OCI-LY1 (cell line): ENCODE measurements around the gene TLE3.

Experiments used
- H2AFZ ChIP-seq: fragments of 200-600 bp; sonication (generic), shearing (Covaris generic); 2 replicates; pipeline ENCODE4 v1.6.0; 2014; ENCODE audit warnings: antibody characterized with exemption, mild to moderate bottlenecking, low read length
- H3F3A ChIP-seq: fragments of 200-600 bp; sonication (generic), shearing (Covaris generic); 2 replicates; pipeline ENCODE4 v1.6.0; 2014; ENCODE audit warnings: mild to moderate bottlenecking, antibody characterized with exemption, low read length, moderate library complexity; ENCODE audit not compliant: insufficient read depth
- H3K27ac ChIP-seq: fragments of 200-600 bp; sonication (generic); 2 replicates; pipeline ENCODE4 v1.5.1; 2014; ENCODE audit warnings: low read length, mixed run types, mild to moderate bottlenecking, low read depth; ENCODE audit not compliant: poor library complexity, severe bottlenecking
- H3K27me3 ChIP-seq: fragments of 200-600 bp; sonication (generic); 2 replicates; pipeline ENCODE4 v1.6.0; 2014; ENCODE audit warnings: antibody characterized with exemption, mild to moderate bottlenecking, low read length, moderate library complexity; ENCODE audit not compliant: insufficient read depth
- H3K36me3 ChIP-seq: fragments of 200-600 bp; sonication (generic); 2 replicates; pipeline ENCODE4 v1.6.1; 2014; ENCODE audit warnings: mild to moderate bottlenecking, antibody characterized with exemption, low read length, moderate library complexity, mixed read lengths; ENCODE audit not compliant: insufficient read depth
- H3K4me1 ChIP-seq: fragments of 200-600 bp; sonication (generic); 2 replicates; pipeline ENCODE4 v1.5.1; 2014; ENCODE audit warnings: mild to moderate bottlenecking, low read length, moderate library complexity; ENCODE audit not compliant: insufficient read depth, severe bottlenecking
- H3K4me2 ChIP-seq: fragments of 200-600 bp; sonication (generic), shearing (Covaris generic); 2 replicates; pipeline ENCODE4 v1.6.1; 2014; ENCODE audit warnings: low read length
- H3K4me3 ChIP-seq: fragments of 200-600 bp; sonication (generic); 2 replicates; pipeline ENCODE4 v1.5.1; 2014; ENCODE audit warnings: low read length, low read depth, mild to moderate bottlenecking, mixed read lengths; ENCODE audit not compliant: poor library complexity, severe bottlenecking
- H3K79me2 ChIP-seq: fragments of 200-600 bp; shearing (Covaris generic); 2 replicates; pipeline ENCODE4 v1.6.1; 2016; ENCODE audit warnings: mixed run types, low read length, mixed read lengths; ENCODE audit not compliant: insufficient read depth
- H3K9ac ChIP-seq: fragments of 200-600 bp; sonication (generic), shearing (Covaris generic); 2 replicates; pipeline ENCODE4 v1.6.1; 2014; ENCODE audit warnings: mild to moderate bottlenecking, low read length, mixed read lengths
- H3K9me2 ChIP-seq: fragments of 200-600 bp; sonication (generic), shearing (Covaris generic); 2 replicates; pipeline ENCODE4 v1.6.1; 2014; ENCODE audit warnings: low read depth, mild to moderate bottlenecking, low read length, mixed read lengths
- H3K9me3 ChIP-seq: fragments of 200-600 bp; shearing (Covaris generic); 2 replicates; pipeline ENCODE4 v1.6.1; 2014; ENCODE audit warnings: low read length, mixed read lengths
- H4K20me1 ChIP-seq: fragments of 200-600 bp; sonication (generic), shearing (Covaris generic); 2 replicates; pipeline ENCODE4 v1.6.0; 2016; ENCODE audit warnings: mild to moderate bottlenecking, low read length; ENCODE audit not compliant: insufficient read depth
- EZH2 ChIP-seq: fragments of 200-600 bp; sonication (generic), shearing (Covaris generic); IDR thresholded peaks from 2 replicates; pipeline ENCODE4 v1.8.0; 2017; ENCODE audit warnings: borderline replicate concordance, mixed run types, mild to moderate bottlenecking, antibody characterized with exemption, low read length, moderate library complexity, mixed read lengths
- TF ChIP-seq, protein P1 (sequence below): fragments of 200-600 bp; sonication (generic), shearing (Covaris generic); IDR thresholded peaks from 2 replicates; pipeline ENCODE4 v1.5.1; 2017; ENCODE audit warnings: mild to moderate bottlenecking, antibody characterized with exemption, low read length, moderate library complexity, mixed read lengths

TLE3 gene

DNA sequence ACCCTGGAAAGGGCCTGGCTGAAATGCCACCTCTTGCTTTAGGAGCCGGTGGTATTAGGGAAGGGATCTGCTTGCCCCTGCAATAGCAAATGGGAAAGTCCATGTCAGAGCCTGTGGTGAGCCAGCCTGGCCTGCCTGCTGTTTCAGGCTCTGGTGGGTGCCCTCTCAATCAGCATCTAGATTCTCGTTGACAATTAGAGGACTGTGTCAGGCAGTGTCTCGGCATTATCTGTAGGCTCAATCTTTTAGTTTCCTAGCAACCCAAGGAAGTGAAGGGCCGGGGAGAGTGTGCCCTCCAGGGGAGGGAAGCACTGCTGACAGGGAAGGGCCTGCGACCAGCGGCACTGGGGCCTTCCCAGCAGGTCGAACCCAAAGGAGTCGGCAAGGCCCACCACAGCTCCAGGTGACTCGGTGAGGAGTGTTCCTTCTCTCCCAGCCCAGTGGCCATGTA, 42.1 kb downstream of the TLE3 start:
- Histone ChIP-seq H3K4me2 (no peak overlapping the region), H3K79me2 (no peaks in the 10 kb centered on the region), H3K27me3 (no peaks in the 10 kb centered on the region), H3K9ac (no peak overlapping the region), H3K36me3 (peaks cover 96% of the 10 kb centered on the region), H3K4me3 (no peak overlapping the region), H4K20me1 (no peaks in the 10 kb centered on the region), H3K27ac (no peak overlapping the region), H3F3A (no peaks in the 10 kb centered on the region), H2AFZ (no peak overlapping the region), H3K9me3 (no peaks in the 10 kb centered on the region), H3K4me1 (no peaks in the 10 kb centered on the region), H3K9me2 (no peaks in the 10 kb centered on the region)
- TF ChIP-seq EZH2, result no peak
- TF ChIP-seq, protein P1, sequence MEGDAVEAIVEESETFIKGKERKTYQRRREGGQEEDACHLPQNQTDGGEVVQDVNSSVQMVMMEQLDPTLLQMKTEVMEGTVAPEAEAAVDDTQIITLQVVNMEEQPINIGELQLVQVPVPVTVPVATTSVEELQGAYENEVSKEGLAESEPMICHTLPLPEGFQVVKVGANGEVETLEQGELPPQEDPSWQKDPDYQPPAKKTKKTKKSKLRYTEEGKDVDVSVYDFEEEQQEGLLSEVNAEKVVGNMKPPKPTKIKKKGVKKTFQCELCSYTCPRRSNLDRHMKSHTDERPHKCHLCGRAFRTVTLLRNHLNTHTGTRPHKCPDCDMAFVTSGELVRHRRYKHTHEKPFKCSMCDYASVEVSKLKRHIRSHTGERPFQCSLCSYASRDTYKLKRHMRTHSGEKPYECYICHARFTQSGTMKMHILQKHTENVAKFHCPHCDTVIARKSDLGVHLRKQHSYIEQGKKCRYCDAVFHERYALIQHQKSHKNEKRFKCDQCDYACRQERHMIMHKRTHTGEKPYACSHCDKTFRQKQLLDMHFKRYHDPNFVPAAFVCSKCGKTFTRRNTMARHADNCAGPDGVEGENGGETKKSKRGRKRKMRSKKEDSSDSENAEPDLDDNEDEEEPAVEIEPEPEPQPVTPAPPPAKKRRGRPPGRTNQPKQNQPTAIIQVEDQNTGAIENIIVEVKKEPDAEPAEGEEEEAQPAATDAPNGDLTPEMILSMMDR, result no peak

GRCh38 chr15:70054884-70055387, 42.8 kb downstream of the TLE3 start:
- Histone ChIP-seq H3K9me3 (no peaks in the 10 kb centered on the region), H3K4me1 (no peaks in the 10 kb centered on the region), H3K27me3 (no peaks in the 10 kb centered on the region), H3K79me2 (no peaks in the 10 kb centered on the region), H3K36me3 (peaks cover 96% of the 10 kb centered on the region), H3K4me2 (no peak overlapping the region), H2AFZ (no peak overlapping the region), H3K4me3 (no peak overlapping the region), H3K9me2 (no peaks in the 10 kb centered on the region), H3F3A (no peaks in the 10 kb centered on the region), H3K9ac (no peak overlapping the region), H4K20me1 (no peaks in the 10 kb centered on the region), H3K27ac (no peak overlapping the region)
- TF ChIP-seq, protein P1, result no peak
- TF ChIP-seq EZH2, result no peak

DNA sequence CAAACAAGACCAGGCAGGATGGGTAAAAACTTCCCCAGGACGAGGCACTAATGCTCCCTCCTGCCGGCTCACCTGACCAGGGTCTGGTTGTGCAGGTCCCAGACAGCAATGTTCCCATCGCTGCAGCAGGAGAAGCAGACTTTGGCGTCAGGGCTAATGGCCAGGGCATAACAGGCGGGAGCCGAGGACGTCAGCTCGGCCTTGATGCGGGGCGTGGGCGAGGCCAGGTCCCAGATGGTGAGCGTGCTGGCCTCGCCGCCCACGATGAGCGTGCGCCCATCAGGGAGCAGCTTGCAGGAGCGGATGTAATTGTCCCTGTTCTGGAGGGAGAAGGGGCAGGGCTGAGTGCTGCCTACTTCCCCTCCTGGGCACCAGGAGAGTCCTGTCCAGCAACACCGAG, 43.4 kb downstream of the TLE3 start:
- H3K9ac ChIP-seq, result no peak overlapping the region
- no peaks in the 10 kb centered on the region for H3K79me2 ChIP-seq
- H3K4me3 ChIP-seq, result no peak overlapping the region
- H3K4me2 ChIP-seq, result no peak overlapping the region
- H2AFZ ChIP-seq, result no peak overlapping the region
- H3F3A ChIP-seq, result no peaks in the 10 kb centered on the region
- peaks cover 96% of the 10 kb centered on the region for H3K36me3 ChIP-seq
- H4K20me1 ChIP-seq, result no peaks in the 10 kb centered on the region
- H3K27ac ChIP-seq, result no peak overlapping the region
- no peaks in the 10 kb centered on the region for H3K27me3 ChIP-seq
- H3K9me2 ChIP-seq, result no peaks in the 10 kb centered on the region
- TF ChIP-seq, protein P1, result no peak
- TF ChIP-seq EZH2, result no peak
- no peaks in the 10 kb centered on the region for H3K9me3 ChIP-seq
- no peaks in the 10 kb centered on the region for H3K4me1 ChIP-seq
